K562 (cell line): ENCODE measurements around the gene AQP9. TPM values are rescaled to one million over a fixed set of nuclear protein-coding genes. Genes with fewer than 3 reads are reported as not detected.

ENCODE experiments used
- ARID1B ChIP-seq: fragments of 450-650 bp; IDR thresholded peaks from 2 replicates; pipeline ENCODE4 v1.6.1; 2016; ENCODE audit warnings: antibody characterized with exemption, mild to moderate bottlenecking, inconsistent platforms
- CBX2 ChIP-seq: fragments of 200-600 bp; sonication (generic); IDR thresholded peaks from one replicate; pipeline ENCODE4 v1.6.1; 2012; ENCODE audit warnings: mild to moderate bottlenecking, low read length, inconsistent platforms; ENCODE audit not compliant: insufficient read depth, poor library complexity, severe bottlenecking
- CHD4 ChIP-seq: fragments of 200-600 bp; sonication (generic); IDR thresholded peaks from 3 replicates; pipeline ENCODE4 v1.6.1; 2012; ENCODE audit warnings: low read depth, mild to moderate bottlenecking, mixed read lengths, low read length, inconsistent platforms; ENCODE audit not compliant: insufficient read depth, insufficient replicate concordance, poor library complexity, severe bottlenecking
- DMBX1 ChIP-seq: fragments of 250-450 bp; sonication (Bioruptor Pico); IDR thresholded peaks from 2 replicates; pipeline ENCODE4 v1.8.0; 2022; ENCODE audit warnings: inconsistent platforms, mild to moderate bottlenecking, moderate library complexity, borderline replicate concordance
- GTF2A2 ChIP-seq: IDR thresholded peaks from 2 replicates; pipeline ENCODE4 v1.6.1; 2016; ENCODE audit warnings: mild to moderate bottlenecking, missing genetic modification characterization, missing compliant biosample characterization
- HEY1 ChIP-seq: fragments of 250-450 bp; sonication (Bioruptor Pico); IDR thresholded peaks from 2 replicates; pipeline ENCODE4 v1.5.0; 2020; ENCODE audit warnings: mild to moderate bottlenecking, moderate library complexity, borderline replicate concordance
- HNRNPL ChIP-seq: fragments of 200-400 bp; formaldehyde crosslinking; IDR thresholded peaks from 2 replicates; pipeline ENCODE4 v1.6.1; 2017; ENCODE audit warnings: low read depth, mild to moderate bottlenecking, low read length
- NEUROD1 ChIP-seq: fragments of 150-350 bp; IDR thresholded peaks from 2 replicates; pipeline ENCODE4 v1.6.1; 2014; ENCODE audit warnings: borderline replicate concordance, low read length, low read depth; ENCODE audit not compliant: partially characterized antibody
- POLR2AphosphoS5 ChIP-seq: IDR thresholded peaks from 2 replicates; pipeline ENCODE4 v1.6.1; 2011; ENCODE audit warnings: mild to moderate bottlenecking, low read depth, low read length, moderate library complexity; ENCODE audit not compliant: control insufficient read depth, insufficient read depth
- POLR2H ChIP-seq: IDR thresholded peaks from 2 replicates; pipeline ENCODE4 v1.6.1; 2016; ENCODE audit warnings: missing genetic modification characterization, low read depth, mild to moderate bottlenecking, control low read depth, missing compliant biosample characterization, moderate library complexity
- PYGO2 ChIP-seq: fragments of 450-650 bp; IDR thresholded peaks from 2 replicates; pipeline ENCODE4 v1.6.1; 2016; ENCODE audit warnings: mild to moderate bottlenecking, missing genetic modification characterization, moderate library complexity, missing compliant biosample characterization
- RBBP5 ChIP-seq: fragments of 200-600 bp; sonication (generic); IDR thresholded peaks from 2 replicates; pipeline ENCODE4 v1.6.1; 2012; ENCODE audit warnings: borderline replicate concordance, mild to moderate bottlenecking, low read length, control low read depth, inconsistent platforms; ENCODE audit not compliant: insufficient read depth, poor library complexity, severe bottlenecking
- SETDB1 ChIP-seq: IDR thresholded peaks from one replicate; pipeline ENCODE4 v1.6.1; 2012; ENCODE audit warnings: low read length, control low read depth, inconsistent platforms
- SMARCA4 ChIP-seq: fragments of 450-650 bp; IDR thresholded peaks from 2 replicates; pipeline ENCODE4 v1.6.1; 2016
- ZBTB11 ChIP-seq, 3 experiments: fragments of 200-800 bp in 1 of 3; fragments of 250-450 bp in 1 of 3; fragments of 450-650 bp in 1 of 3; sonication (Bioruptor Pico) in 1 of 3; sonication (Bioruptor generic) in 1 of 3; formaldehyde crosslinking in 1 of 3; IDR thresholded peaks; 2 replicates each; pipeline versions ENCODE4 v1.6.1 to v1.8.0; 2016 to 2022; ENCODE audit warnings: mild to moderate bottlenecking in 2 of 3, missing genetic modification characterization in 2 of 3, missing compliant biosample characterization in 1 of 3, moderate library complexity in 1 of 3
- ZNF263 ChIP-seq: sonication (generic); formaldehyde crosslinking; IDR thresholded peaks from 2 replicates; pipeline ENCODE4 v1.8.0; 2022; ENCODE audit warnings: mild to moderate bottlenecking, missing genetic modification reagents, borderline replicate concordance
- ZNF511 ChIP-seq: sonication (generic); formaldehyde crosslinking; IDR thresholded peaks from 2 replicates; pipeline ENCODE4 v1.8.0; 2022; ENCODE audit warnings: mild to moderate bottlenecking, missing genetic modification reagents
- polyA plus RNA-seq, 8 experiments: library from polyadenylated mRNA; depleted of rRNA in 4 of 8; stranded (reverse) in 5 of 8; unstranded in 3 of 8; fragments of >200 nt; fragmentation: Nextera tagmentation in 2 of 8; fragmentation: Illumina TruSeq in 1 of 8; extraction: Ambion mirVana in 2 of 8; extraction: Trizol in 1 of 8; gene quantifications; 2 replicates each; pipeline versions ENCODE4 v1.2.1 to v1.2.3, GENCODE V29; 2011 to 2014; ENCODE audit warnings: inconsistent platforms in 1 of 8, missing spikeins in 1 of 8
- total RNA-seq, 7 experiments: library from RNA; depleted of rRNA in 6 of 7; stranded (reverse); fragments of >200 nt in 6 of 7; fragmentation: Illumina TruSeq in 2 of 7; extraction: Trizol in 2 of 7; gene quantifications; 2 replicates each; pipeline versions ENCODE4 v1.2.1 to v1.2.3, GENCODE V29; 2011 to 2021; ENCODE audit warnings: low replicate concordance in 1 of 7
- TF ChIP-seq, protein P1 (sequence below): sonication (generic); formaldehyde crosslinking; IDR thresholded peaks from 2 replicates; pipeline ENCODE4 v1.8.0; 2022; ENCODE audit warnings: missing genetic modification reagents, mild to moderate bottlenecking, borderline replicate concordance
- TF ChIP-seq, protein P2 (sequence below): fragments of 450-650 bp; formaldehyde crosslinking; IDR thresholded peaks from 2 replicates; pipeline ENCODE4 v1.4.0; 2022; ENCODE audit warnings: missing genetic modification characterization

The AQP9 gene
- total and polyA plus RNA-seq, 9 of the 15 experiments (the other 6 are each of a cell fraction or from before 2014, with no cell fraction given) = 0.04 to 0.33 (median 0.07) TPM; not detected in 4

DNA sequence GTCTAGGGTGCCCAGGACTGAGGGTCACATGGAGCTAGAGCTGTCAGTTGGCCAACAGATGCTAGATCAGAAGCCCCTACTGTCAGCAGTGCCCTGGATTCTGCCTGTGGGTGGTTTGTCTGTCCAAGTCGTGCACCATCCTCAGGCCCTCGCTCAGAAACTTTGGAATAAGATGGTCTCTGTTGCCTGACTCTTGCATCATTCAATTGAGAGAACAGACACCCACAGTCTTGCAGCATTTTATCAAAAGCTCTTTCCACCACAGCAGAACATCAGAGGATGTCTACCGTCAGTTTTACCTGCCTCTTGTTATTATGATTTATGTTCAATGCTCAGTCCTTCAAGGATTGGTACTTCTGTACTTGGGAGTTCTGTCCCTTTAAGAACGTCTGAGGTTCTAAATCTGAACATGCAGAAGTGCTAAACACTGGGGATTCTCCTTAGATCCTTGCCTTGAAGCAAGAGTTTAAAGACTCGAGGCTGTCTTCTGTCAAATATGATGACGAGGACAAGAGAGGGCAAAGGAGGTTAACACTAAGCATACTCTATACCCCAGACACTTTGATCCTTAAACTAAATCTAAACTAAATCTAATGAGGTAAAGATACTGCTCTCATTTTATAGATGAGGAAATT is 4.8 kb downstream of the AQP9 start (continued):
- TF ChIP-seq DMBX1 (CRISPR knock-in tag) (peak; percentile 93; the same call in 1 of the 2 replicates), CBX2 (no peak), HNRNPL (no peak), SETDB1 (no peak), GTF2A2 (no peak), ZNF511 (CRISPR knock-in tag) (no peak), POLR2H (tag) (peak; percentile 56; the same call in 1 of the 2 replicates), SMARCA4 (peak; percentile 68; the same call in 1 of the 2 replicates), HEY1 (no peak), RBBP5 (no peak), ZNF263 (CRISPR knock-in tag) (no peak), CHD4 (no peak), ARID1B (peak; percentile 34; the same call in 1 of the 2 replicates), NEUROD1 (no peak), PYGO2 (no peak), POLR2AphosphoS5 (no peak), ZBTB11 (CRISPR knock-in tag; IDR thresholded peaks at IDR 0.05) (no peak)
- TF ChIP-seq, protein P1, sequence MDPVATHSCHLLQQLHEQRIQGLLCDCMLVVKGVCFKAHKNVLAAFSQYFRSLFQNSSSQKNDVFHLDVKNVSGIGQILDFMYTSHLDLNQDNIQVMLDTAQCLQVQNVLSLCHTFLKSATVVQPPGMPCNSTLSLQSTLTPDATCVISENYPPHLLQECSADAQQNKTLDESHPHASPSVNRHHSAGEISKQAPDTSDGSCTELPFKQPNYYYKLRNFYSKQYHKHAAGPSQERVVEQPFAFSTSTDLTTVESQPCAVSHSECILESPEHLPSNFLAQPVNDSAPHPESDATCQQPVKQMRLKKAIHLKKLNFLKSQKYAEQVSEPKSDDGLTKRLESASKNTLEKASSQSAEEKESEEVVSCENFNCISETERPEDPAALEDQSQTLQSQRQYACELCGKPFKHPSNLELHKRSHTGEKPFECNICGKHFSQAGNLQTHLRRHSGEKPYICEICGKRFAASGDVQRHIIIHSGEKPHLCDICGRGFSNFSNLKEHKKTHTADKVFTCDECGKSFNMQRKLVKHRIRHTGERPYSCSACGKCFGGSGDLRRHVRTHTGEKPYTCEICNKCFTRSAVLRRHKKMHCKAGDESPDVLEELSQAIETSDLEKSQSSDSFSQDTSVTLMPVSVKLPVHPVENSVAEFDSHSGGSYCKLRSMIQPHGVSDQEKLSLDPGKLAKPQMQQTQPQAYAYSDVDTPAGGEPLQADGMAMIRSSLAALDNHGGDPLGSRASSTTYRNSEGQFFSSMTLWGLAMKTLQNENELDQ = no peak
- TF ChIP-seq, protein P2, sequence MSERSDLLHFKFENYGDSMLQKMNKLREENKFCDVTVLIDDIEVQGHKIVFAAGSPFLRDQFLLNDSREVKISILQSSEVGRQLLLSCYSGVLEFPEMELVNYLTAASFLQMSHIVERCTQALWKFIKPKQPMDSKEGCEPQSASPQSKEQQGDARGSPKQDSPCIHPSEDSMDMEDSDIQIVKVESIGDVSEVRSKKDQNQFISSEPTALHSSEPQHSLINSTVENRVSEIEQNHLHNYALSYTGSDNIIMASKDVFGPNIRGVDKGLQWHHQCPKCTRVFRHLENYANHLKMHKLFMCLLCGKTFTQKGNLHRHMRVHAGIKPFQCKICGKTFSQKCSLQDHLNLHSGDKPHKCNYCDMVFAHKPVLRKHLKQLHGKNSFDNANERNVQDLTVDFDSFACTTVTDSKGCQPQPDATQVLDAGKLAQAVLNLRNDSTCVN (CRISPR knock-in tag) = no peak
